DOHH2 (cell line): Measurements from ENCODE around the gene ZNF385D.

Source experiments
- H3F3A ChIP-seq: fragments of 200-600 bp; sonication (generic), shearing (Covaris generic); 2 replicates; pipeline ENCODE4 v1.6.0; 2016; ENCODE audit warnings: antibody characterized with exemption, mild to moderate bottlenecking; ENCODE audit not compliant: control insufficient read depth, insufficient read depth
- H3K27ac ChIP-seq: fragments of 200-600 bp; sonication (generic); 2 replicates; pipeline ENCODE4 v1.5.1; 2014; ENCODE audit warnings: low read depth, mild to moderate bottlenecking, low read length, moderate library complexity
- H3K27me3 ChIP-seq: fragments of 200-600 bp; sonication (generic); 2 replicates; pipeline ENCODE4 v1.6.1; 2014; ENCODE audit warnings: mild to moderate bottlenecking, low read length, mixed read lengths; ENCODE audit not compliant: control insufficient read depth
- H3K36me3 ChIP-seq: fragments of 200-600 bp; sonication (generic); 2 replicates; pipeline ENCODE4 v1.6.1; 2014; ENCODE audit warnings: mild to moderate bottlenecking, low read length, moderate library complexity, mixed read lengths; ENCODE audit not compliant: control insufficient read depth
- H3K4me1 ChIP-seq: fragments of 200-600 bp; sonication (generic); 2 replicates; pipeline ENCODE4 v1.6.1; 2014; ENCODE audit warnings: mild to moderate bottlenecking, low read length, mixed read lengths; ENCODE audit not compliant: control insufficient read depth
- H3K4me2 ChIP-seq: fragments of 200-600 bp; sonication (generic); 2 replicates; pipeline ENCODE4 v1.6.0; 2014; ENCODE audit warnings: mild to moderate bottlenecking, low read length, moderate library complexity
- H3K4me3 ChIP-seq: fragments of 200-600 bp; sonication (generic); 2 replicates; pipeline ENCODE4 v1.5.1; 2014; ENCODE audit warnings: mild to moderate bottlenecking, low read length, mixed read lengths
- H3K79me2 ChIP-seq: fragments of 200-600 bp; sonication (generic); 2 replicates; pipeline ENCODE4 v1.6.1; 2014; ENCODE audit warnings: mild to moderate bottlenecking, low read length, mixed read lengths; ENCODE audit not compliant: control insufficient read depth
- H3K9me2 ChIP-seq: fragments of 200-600 bp; sonication (generic); replicated peaks from 2 replicates; pipeline ENCODE4 v1.6.1; 2014; ENCODE audit warnings: mild to moderate bottlenecking, low read length, mixed read lengths; ENCODE audit not compliant: control insufficient read depth
- H3K9me3 ChIP-seq: fragments of 200-600 bp; sonication (generic); 2 replicates; pipeline ENCODE4 v1.6.1; 2014; ENCODE audit warnings: antibody characterized with exemption, low read length, mixed read lengths; ENCODE audit not compliant: control insufficient read depth, insufficient read depth
- H4K20me1 ChIP-seq: fragments of 200-600 bp; sonication (generic); 2 replicates; pipeline ENCODE4 v1.6.0; 2014; ENCODE audit warnings: low read depth, mild to moderate bottlenecking, antibody characterized with exemption, low read length, moderate library complexity; ENCODE audit not compliant: control insufficient read depth, insufficient read depth
- EZH2phosphoT487 ChIP-seq: fragments of 200-600 bp; sonication (generic); IDR thresholded peaks from 2 replicates; pipeline ENCODE4 v1.6.1; 2017; ENCODE audit warnings: borderline replicate concordance, mild to moderate bottlenecking, antibody characterized with exemption, low read length, moderate library complexity, mixed read lengths
- TF ChIP-seq, protein P1 (sequence below): fragments of 200-600 bp; sonication (generic); IDR thresholded peaks from one replicate; pipeline ENCODE4 v1.5.1; 2014; ENCODE audit warnings: antibody characterized with exemption, mild to moderate bottlenecking, low read depth, low read length; ENCODE audit not compliant: poor library complexity, severe bottlenecking

Gene ZNF385D

DNA sequence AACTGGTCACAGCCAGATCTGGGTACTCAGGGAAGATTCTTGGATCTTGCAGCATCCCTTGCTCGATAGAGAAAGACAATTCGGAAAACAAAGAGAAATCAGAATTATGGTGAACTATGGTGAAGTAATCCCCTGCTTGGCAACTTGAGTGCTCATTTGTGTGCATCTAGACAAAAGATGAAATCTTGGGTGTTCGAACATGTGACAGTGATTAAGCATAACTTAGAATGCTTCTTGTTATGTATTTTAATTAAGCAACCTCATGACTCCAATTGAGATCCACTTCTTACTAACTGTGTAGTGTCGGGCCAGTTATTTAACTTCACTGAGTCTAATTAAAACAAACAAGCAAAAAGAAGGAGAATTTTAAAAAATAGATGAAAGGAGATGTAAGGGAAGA, 56.5 kb downstream of the ZNF385D start:
- Histone ChIP-seq H3K9me3 (no peaks in the 10 kb centered on the region), H3K36me3 (no peaks in the 10 kb centered on the region), H3K27me3 (no peaks in the 10 kb centered on the region), H3K4me1 (no peaks in the 10 kb centered on the region), H3K4me3 (no peak overlapping the region), H3K9me2 (no peaks in the 10 kb centered on the region), H3F3A (no peaks in the 10 kb centered on the region), H3K27ac (no peak overlapping the region), H3K4me2 (no peak overlapping the region), H3K79me2 (no peaks in the 10 kb centered on the region), H4K20me1 (no peaks in the 10 kb centered on the region)
- TF ChIP-seq EZH2phosphoT487, result no peak
- TF ChIP-seq, protein P1, sequence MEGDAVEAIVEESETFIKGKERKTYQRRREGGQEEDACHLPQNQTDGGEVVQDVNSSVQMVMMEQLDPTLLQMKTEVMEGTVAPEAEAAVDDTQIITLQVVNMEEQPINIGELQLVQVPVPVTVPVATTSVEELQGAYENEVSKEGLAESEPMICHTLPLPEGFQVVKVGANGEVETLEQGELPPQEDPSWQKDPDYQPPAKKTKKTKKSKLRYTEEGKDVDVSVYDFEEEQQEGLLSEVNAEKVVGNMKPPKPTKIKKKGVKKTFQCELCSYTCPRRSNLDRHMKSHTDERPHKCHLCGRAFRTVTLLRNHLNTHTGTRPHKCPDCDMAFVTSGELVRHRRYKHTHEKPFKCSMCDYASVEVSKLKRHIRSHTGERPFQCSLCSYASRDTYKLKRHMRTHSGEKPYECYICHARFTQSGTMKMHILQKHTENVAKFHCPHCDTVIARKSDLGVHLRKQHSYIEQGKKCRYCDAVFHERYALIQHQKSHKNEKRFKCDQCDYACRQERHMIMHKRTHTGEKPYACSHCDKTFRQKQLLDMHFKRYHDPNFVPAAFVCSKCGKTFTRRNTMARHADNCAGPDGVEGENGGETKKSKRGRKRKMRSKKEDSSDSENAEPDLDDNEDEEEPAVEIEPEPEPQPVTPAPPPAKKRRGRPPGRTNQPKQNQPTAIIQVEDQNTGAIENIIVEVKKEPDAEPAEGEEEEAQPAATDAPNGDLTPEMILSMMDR, result no peak

DNA sequence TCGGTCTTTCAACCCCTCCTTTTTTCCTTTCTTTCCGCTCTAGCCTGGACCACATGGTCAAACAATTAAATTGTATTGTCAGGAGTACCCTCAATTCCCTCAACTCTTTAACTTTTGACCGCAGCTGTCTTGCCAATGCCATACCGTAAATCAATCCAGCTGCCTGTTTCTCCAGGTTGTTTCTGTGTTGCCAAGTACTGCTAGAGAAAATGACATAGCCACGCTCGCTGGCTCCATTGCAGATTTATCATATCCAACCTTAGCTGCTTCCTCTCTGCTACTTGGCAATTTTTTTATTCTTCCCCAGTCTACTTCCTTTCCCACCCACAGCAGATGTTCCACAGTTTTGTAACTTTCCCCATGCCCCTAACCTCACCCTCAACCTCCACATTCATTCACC, 60.0 kb downstream of the ZNF385D start:
- Histone ChIP-seq H3K79me2 (no peaks in the 10 kb centered on the region), H3K27me3 (no peaks in the 10 kb centered on the region), H3K4me2 (no peak overlapping the region), H3K4me3 (no peak overlapping the region), H3K9me3 (no peaks in the 10 kb centered on the region), H3F3A (no peaks in the 10 kb centered on the region), H3K4me1 (no peaks in the 10 kb centered on the region), H3K36me3 (no peaks in the 10 kb centered on the region), H3K27ac (no peak overlapping the region), H4K20me1 (no peaks in the 10 kb centered on the region), H3K9me2 (no peaks in the 10 kb centered on the region)
- TF ChIP-seq, protein P1, result no peak
- no peak for TF ChIP-seq EZH2phosphoT487

DNA sequence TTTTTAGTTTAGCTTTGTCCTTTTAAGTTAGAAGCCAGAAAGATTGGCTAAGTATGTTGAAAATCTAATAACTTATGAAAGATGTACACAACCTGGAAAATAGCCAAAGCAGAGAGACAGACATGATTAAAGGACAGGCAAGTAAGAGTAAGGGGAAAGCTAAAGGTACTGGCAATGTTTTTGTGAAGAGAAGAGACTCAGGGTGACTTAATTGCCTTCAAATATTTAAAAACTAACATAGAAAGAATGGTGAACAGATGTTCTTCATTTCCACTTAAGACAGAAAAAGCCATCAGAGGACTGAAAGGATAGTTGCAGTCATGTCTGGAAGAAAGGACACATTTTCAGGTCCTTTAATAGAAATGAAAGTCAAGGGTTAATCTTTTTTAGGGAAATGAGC, 68.8 kb downstream of the ZNF385D start:
- H3K9me3 ChIP-seq, result no peaks in the 10 kb centered on the region
- TF ChIP-seq EZH2phosphoT487, result no peak
- TF ChIP-seq, protein P1, result no peak
- H3K36me3 ChIP-seq, result no peaks in the 10 kb centered on the region
- H3K4me2 ChIP-seq, result no peak overlapping the region
- H3K27me3 ChIP-seq, result no peaks in the 10 kb centered on the region
- no peak overlapping the region for H3K27ac ChIP-seq
- no peak overlapping the region for H3K4me3 ChIP-seq
- H3K9me2 ChIP-seq, result no peaks in the 10 kb centered on the region
- no peaks in the 10 kb centered on the region for H3K79me2 ChIP-seq
- H3F3A ChIP-seq, result no peaks in the 10 kb centered on the region
- H4K20me1 ChIP-seq, result no peaks in the 10 kb centered on the region
- no peaks in the 10 kb centered on the region for H3K4me1 ChIP-seq

DNA sequence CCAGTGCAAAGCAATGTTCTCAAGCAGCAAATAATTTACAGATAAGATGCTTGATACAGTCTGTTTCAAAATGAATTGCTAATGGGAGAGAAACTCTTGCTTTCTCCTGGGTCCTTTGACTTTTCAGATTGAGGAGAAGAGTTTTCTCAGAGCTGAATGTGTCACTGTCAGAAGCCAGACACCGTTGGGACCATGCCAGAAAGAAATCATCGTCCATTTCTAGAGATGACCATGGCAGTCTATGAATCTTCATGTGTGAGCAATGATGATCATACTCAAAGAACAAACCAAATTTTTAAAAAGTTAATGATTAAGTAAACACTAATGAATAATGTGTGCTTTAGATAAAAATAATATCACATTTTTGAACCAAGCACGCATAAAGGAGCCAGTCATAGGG, 77.6 kb downstream of the ZNF385D start:
- H3K4me3 ChIP-seq, result no peak overlapping the region
- no peak overlapping the region for H3K4me2 ChIP-seq
- H3F3A ChIP-seq, result no peaks in the 10 kb centered on the region
- H3K9me3 ChIP-seq, result no peaks in the 10 kb centered on the region
- no peaks in the 10 kb centered on the region for H4K20me1 ChIP-seq
- no peaks in the 10 kb centered on the region for H3K36me3 ChIP-seq
- no peaks in the 10 kb centered on the region for H3K79me2 ChIP-seq
- no peaks in the 10 kb centered on the region for H3K9me2 ChIP-seq
- no peaks in the 10 kb centered on the region for H3K27me3 ChIP-seq
- no peak overlapping the region for H3K27ac ChIP-seq
- TF ChIP-seq, protein P1, result no peak
- TF ChIP-seq EZH2phosphoT487, result no peak
- H3K4me1 ChIP-seq, result no peaks in the 10 kb centered on the region
